Kidney capillary endothelial cell (primary cell): ENCODE results near the gene CRLF3.
"Not testable (repeated sequence)": the region's sequence is repeated elsewhere in the genome, so short reads cannot be mapped to it uniquely, and the experiment has no call there.

Source experiments
- DNase-seq: peaks from one replicate; pipeline ENCODE4 v3.0.0-alpha.2; 2018; ENCODE audit warnings: low spot score

The CRLF3 gene

DNA sequence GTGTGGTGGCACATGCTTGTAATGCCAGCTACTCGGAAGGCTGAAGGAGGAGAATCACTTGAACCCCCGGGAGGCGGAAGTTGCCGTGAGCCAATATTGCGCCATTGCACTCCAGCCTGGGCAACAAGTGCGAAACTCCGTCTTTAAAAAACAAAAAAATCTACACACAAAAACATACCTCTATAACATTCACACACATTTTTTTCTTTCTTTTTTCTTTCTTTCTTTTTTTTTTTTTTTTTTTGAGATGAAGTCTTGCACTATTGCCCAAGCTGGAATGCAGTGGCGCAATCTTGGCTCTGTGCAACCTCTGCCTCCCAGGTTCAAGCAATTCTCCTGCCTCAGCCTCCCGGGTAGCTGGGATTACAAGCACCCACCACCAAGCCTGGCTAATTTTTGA lies 9.6 kb downstream of the CRLF3 start:
- DNase-seq = not testable (repeated sequence)

DNA sequence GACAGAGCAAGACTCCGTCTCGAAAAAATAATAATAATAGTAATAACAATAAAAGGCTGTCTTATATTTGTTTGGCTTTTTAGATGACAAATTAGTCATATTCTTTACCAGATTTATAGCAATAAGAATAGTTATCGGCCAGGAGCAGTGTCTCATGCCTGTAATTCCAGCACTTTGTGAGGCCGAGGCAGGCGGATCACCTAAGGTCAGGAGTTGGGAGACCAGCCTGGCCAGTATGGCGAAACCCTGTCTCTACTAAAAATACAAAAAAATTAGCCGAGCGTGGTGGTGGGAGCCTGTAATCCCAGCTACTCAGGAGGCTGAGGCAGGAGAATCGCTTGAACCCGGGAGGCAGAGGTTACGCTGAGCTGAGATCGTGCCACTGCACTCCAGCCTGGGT lies 10.3 kb downstream of the CRLF3 start:
- not testable (repeated sequence) for DNase-seq

DNA sequence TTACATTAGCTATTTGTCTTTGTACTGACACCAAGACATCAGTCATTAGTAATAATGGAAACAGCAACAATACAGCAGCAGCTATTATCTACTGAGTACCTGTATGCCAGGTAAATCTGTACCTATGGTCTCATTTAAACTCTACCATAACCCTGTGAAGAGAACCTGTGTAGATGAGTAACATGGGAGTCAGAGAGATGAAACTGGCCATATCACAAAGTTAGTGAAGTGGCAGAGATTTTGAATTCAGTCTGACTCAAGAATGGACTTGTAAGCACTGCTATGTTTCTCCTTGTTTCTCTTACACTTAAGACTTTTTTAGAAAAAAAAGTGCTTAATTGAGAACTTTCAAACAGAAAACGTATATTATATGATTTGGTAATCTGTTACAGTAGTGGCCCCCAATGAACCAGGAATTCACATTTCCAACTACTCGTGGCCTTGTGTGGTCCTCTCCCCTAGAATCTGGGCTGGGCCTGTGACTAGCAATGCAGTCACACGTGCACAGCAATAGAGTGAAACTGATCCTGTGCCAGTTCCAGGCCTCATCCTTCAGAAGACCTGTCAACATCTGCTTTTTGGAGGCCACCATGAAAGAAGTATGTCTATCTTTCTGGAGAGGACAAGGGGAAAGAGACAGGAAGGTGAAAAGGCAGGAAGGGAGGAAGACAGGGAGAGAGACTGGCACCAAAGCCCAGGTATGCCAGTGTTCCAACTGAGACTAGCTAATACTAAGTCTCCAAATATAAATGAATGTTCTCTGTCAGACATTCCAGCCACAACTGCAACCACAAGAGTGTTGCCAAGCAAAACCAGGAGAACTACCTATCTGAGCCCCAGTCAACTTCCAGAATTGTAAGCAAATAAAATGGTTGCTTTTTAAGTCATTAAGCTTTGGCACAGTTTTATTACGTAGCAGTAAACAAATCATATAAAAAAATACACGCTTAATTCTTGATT lies 12.0 kb downstream of the CRLF3 start:
- DNase-seq = no peak

DNA sequence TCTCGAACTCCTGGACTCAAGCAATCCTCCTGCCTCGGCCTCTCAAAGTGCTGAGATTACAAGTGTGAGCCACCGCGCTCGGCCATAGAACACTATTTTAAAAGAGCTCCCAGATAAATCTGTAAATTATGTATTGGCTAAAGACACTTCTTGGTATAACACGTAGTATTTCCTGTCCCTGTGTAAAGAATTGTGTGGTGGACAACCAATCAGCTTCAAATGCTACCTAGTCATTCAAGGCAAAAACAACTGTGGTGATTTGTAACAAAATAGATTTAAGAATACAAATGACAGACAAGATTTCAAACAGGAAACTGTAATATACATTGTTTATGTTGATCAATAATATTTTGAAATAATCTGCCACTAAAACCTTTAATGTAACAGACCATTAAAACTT lies 14.6 kb downstream of the CRLF3 start:
- DNase-seq = no peak

DNA sequence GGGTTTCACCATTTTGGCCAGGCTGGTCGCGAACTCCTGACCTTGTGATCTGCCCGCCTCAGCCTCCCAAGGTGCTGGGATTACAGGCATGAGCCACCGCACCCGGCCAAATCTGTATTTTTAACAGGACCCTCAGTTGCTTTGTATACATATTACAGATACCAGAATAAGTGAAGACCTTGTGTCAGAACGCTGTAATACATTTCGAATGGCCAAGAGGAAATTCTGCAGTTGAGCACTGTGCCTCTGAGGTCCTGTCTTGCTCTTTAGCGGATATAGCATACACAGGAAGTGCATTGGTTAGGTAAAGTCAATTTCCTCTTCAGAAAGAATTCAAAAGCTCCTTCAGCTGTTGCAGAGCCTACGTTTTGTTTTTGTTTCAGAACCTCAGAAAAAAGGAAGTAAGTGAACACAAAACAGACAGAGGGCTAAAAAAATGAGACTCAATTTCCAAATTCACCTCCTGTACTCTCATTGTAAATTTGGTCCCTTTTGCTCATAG lies 15.7 kb downstream of the CRLF3 start:
- peak; percentile 51 for DNase-seq

DNA sequence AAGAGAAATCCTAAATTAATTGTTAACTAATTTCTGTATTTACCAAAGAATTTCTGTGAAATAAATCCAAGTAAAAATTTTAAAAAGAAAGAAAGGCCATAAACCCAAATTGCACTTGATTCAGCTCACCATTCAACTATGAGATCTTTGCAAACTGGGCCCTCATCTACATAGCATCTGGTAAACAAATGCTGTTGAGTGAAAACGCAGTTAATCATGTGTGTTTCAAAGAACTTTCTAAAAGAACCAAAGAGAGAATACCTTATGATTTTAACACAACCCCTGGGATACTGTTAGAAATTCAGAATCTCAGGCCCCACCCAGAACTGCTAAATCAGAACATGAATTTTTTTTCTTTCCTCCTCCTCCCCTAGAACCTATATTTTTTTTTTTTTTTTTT lies 16.6 kb downstream of the CRLF3 start:
- DNase-seq = no peak

DNA sequence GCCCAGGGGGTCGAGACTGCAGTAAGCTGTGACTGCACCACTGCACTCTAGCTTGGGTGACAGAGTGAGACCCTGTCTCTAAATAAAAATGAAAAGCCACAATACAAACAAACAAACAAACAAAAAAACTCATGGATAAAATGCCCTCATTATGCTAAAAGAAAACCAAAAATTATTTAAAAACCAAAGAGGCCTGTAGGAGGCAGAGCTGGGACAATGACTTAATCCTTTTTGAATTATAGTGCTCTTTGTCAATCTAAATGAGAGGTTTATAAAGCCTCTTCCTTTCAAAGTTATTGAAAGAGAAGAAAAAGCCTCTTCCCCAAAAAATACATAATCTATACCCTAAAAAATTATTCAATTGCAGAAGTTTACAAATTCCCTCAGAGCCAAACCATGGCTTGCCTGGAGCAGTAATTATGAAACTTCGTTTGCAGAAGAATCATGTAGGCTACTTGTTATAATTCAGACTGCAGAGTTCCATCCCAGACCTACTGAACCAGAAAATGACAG lies 18.5 kb downstream of the CRLF3 start:
- DNase-seq = no peak

DNA sequence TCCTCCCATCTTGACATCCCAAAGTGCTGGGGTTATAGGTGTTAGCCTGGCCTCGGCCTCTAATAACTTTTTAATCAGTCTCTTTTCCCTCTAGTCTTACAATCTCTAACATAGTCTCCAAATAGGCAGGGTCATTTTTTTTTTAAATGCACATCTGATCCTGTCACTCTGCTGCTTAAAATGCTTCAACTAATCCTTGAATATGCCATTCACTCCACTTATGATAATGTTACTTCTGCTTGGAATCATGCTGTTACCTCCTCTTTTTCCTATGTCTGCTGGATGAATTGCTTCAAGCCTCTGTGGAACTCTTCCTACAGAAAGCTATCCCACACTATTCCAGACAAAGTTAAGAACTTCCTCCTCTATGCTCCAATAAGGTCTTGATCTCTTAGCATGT lies 22.8 kb downstream of the CRLF3 start:
- DNase-seq = no peak

DNA sequence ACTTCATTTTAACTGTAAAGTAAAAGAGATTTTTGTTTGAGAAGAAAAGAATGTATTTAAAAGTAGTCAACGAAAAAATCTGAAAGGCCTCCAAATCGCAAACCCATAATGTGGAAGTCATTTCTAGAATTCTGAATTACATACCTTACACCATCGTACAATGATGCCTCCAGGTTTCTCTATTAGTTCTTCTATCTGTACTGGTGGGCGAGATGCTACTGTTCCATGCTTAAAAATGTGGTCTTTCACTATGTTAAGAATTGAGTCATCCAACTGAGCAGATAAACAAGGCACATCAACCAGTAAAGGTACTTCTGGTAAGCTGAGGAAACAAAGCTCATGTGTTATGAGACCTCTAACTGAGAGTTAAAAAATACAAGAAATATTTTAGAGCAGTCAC lies 28.5 kb downstream of the CRLF3 start:
- no peak for DNase-seq

DNA sequence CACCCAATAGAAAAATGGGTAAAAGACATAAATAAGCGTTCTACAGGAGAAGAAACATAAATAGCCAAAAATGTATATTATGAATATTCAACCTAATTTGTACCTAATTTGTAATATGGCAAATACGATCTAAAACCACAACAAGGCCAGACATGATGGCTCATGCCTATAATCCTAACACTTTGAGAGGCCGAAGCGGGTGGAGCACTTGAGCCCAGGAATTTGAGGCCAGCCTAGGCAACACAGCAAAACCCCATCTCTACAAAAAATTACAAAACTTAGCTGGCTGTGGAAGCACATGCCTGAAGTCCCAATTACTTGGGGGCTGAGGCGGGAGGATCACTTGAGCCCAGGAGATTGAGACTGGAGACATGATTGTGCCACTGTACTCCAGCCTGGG lies 30.1 kb downstream of the CRLF3 start:
- DNase-seq = no peak

DNA sequence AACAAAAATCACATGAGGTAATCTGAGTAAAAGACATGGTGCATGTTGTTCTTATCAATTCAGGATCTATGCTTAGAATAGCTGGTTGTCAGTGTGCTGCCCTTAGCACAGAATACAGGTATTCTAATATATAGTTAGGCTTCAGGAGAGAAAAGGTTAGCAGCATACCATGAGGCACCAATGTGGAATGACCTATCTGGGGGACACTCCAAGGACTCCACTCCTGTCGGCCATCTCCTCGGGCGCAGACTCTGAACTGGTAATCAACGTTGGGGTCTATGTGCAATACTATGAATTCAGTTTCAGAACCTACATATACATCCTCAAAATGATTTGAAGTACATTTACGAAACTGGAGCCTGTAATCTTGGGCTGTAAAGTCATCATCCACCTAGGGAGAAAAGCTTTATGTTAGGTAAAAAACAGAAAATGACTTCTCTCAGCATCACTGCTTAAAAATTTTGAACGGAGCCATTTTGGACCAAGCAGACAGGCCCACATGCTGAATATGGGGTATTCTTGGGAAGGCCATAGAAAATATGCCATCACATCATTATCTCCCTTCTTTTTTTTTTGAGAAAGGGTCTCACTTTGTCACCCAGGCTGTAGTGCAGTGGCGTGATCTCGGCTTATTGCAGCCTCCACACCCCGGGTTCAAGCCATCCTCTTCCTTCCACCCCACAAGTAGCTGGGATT lies 31.1 kb downstream of the CRLF3 start:
- no peak for DNase-seq

DNA sequence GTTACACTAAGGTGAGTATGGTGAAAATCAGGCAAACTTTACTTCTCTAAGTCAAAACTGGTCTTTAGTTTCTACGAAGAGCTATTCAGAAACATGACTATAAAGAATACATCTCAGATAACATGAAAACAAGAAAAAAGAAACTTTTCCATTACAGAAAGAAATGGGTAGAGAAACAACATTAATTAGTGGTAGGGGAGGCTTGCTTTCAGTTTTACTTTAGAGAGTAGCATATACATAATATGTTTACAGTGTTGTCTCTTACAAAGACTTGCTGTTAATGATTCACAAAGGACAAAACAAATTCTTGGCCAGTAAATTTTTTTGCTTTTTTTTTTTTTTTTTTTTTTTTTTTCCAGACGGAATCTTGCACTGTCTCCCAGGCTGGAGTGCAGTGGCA lies 34.2 kb downstream of the CRLF3 start:
- DNase-seq = no peak

DNA sequence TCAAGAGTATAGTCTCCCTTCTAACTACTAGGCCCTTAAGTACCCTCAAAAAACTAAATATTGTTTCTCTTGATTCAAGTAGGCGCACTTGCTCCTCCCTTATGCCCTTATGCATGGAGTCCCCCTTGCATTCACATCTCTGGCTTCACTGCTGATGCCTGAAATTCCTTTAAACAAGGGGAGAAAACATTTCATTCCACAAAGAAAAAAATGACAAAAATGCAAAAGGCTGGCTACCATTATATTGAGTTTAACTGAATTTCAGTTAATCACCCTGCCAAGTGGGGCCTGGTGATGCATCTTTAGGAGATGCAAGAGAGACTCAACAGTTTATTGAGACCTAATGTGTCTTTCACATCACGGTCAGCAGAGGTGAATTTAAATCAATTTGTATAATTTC lies 35.6 kb downstream of the CRLF3 start:
- no peak for DNase-seq

DNA sequence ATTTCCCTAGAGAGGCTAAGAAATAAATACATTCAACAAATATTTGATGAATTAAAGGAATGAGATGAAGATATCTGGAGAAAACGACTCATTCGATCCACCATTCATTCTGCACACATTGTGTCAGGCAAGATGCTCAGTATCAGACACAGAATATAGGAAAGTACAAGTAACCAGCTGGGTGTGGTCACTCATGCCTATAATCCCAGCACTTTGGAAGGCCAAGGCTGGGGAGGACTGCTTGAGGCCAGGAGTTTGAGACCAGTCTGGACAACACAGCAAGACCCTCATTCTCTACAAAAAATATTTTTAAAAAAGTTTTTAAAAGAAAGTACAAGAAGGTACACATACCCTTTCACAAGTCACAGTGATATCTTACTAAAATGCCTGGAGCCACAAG lies 42.3 kb downstream of the CRLF3 start:
- no peak for DNase-seq

DNA sequence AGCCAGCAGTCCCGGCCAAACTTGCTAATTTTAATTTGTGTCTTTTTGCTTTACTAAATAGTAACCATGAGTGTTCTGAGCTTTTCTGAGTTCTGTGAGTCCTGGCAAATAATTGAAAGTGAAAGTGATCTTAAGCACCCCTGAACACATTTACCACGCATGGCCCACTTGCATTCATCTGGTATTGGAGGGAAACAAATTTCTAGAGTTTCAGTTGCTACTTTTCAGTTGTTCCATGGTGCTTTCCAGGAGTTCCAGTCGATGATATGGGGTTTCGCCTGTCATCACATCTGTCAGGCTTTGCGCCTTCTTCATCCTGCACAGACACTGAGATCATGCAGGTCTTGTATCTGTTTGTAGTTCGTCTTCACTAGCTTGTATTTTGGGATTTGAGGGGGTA lies 44.1 kb downstream of the CRLF3 start:
- no peak for DNase-seq

DNA sequence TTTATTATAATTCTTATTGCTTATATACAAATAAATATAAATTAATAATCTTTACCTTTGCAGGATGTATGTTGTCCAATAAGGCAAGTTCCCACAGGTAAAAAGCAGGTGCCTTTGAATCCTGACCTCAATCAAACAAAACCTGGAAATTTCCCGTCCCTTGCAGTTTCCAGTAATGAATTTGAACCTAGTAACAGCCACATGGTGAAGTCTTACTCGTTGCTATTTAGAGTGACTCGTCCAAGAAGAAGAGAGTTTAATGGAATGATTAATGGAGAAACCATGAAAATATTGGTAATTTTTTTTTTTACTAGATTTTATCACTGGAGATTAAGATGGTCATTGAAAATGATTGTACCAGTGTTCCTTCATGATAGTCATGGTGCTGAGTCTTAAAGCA lies 55.7 kb downstream of the CRLF3 start:
- not testable (repeated sequence) for DNase-seq

DNA sequence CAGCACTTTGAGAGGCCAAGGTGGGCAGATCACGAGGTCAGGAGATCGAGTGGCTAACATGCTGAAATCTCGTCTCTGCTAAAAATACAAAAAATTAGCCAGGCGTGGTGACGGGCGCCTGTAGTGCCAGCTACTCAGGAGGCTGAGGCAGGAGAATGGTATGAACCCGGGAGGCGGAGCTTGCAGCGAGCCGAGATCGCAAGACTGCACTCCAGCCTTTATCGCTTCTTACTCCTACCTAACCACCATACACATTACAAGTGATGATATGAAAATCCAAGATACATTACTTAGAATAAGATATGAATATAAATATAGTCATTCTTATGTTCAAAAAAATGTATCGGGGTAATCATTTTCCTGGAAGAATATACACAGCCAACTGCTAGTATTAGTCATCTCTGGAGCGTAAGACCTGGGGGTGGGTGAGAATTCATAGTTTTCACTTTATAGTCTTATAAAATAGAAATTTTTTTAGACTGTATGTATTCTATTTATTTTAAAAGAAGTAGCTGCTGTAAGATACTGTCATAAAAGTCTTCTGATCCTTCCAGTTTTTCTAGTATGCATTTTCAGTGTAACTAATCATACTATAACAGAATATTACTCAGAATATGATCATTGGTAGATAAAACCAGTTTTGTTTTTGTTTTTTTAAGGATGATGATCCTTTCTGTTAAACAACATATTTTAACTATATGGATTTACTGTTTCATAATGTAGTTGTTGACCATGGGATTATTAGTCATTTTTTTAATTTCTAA lies 56.7 kb downstream of the CRLF3 start:
- not testable (repeated sequence) for DNase-seq

DNA sequence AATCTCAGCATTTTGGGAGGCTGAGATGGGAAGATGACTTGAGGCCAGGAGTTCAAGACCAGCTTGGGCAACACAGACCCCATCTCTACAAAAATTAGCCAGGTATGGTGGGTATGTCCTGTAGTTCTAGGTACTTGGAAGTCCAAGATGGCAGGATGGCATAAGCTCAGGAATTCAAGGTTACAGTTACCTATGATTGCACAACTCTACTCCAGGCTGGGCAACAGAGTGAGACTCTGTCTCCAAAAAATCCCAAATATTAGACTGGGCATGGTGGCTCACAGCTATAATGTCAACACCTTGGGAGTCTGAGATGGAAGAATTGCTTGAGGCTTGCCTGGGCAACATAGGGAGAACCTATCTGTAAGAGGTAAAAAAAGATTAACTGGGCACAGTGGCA lies 63.4 kb downstream of the CRLF3 start:
- DNase-seq = no peak

DNA sequence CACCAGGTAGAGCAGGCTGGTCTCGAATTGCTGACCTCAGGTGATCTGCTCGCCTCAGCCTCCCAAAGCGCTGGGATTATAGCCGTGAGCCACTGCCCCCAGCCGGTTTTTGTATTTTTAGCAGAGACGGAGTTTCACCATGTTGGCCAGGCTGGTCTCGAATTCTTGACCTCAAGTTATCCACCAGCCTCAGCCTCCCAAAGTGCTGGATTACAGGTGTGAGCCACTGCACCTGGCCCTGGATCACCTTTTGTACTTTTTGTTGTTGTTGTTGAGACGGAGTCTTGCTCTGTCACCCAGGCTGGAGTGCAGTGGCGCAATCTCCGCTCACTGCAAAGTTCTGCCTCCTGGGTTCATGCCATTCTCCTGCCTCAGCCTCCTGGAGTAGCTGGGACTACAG lies 71.2 kb downstream of the CRLF3 start:
- not testable (repeated sequence) for DNase-seq

DNA sequence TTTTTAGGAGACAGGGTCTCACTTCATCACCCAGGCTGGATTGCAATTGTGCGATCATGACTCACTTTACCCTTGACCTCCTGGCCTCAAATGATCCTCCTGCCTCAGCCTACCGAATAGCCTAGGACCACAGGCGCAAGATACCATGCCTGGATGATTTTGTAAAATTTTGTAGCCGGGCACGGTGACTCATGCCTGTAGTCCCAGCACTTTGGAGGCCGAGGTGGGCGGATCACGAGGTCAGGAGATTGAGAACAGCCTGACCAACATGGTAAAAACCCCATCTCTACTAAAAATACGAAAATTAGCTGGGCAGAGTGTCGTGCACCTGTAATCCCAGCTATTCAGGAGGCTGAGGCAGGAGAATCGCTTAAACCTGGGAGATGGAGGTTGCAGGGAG lies 73.5 kb downstream of the CRLF3 start:
- DNase-seq = not testable (repeated sequence)

DNA sequence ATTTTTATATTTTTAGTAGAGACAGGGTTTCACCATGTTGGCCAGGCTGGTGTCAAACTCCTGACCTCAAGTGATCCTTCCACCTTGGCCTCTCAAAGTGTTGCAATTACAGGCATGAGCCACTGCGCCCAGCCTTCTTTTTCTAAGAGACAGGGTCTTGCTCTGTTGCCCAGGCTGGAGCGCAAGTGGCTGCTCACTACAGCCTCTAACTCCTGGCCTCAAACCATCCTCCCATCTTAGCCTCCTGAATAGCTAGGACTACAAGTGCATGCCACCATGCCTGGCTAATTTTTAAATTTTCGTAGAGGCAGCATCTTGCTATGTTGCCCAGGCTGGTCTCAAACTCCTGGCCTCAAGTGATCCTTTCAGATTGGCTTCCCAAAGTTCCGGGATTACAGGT lies 76.9 kb downstream of the CRLF3 start:
- not testable (repeated sequence) for DNase-seq

DNA sequence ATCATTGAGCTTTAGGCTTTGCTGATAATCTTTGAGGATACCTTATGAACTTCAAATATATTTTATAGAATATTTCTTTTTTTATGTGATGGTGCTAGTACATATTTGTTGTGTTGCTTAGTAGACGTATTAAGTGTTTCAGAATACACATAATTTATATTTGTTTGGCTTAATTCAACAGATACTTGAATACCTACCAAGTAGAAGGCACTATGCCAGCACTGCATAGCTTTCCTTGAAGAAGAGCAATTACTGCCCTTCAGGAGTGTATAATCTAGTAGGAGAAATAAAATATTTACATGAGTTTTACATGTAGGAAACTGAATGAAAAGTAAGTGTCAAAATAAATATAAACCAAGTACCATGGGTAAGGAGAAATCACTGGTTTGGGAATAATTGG lies 81.8 kb downstream of the CRLF3 start:
- not testable (repeated sequence) for DNase-seq
